Measurements from ENCODE around the gene CHST7.
"Not testable (repeated sequence)": the region's sequence is repeated elsewhere in the genome, so short reads cannot be mapped to it uniquely, and the experiment has no call there.

The CHST7 gene, protein sequence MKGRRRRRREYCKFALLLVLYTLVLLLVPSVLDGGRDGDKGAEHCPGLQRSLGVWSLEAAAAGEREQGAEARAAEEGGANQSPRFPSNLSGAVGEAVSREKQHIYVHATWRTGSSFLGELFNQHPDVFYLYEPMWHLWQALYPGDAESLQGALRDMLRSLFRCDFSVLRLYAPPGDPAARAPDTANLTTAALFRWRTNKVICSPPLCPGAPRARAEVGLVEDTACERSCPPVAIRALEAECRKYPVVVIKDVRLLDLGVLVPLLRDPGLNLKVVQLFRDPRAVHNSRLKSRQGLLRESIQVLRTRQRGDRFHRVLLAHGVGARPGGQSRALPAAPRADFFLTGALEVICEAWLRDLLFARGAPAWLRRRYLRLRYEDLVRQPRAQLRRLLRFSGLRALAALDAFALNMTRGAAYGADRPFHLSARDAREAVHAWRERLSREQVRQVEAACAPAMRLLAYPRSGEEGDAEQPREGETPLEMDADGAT

DNA sequence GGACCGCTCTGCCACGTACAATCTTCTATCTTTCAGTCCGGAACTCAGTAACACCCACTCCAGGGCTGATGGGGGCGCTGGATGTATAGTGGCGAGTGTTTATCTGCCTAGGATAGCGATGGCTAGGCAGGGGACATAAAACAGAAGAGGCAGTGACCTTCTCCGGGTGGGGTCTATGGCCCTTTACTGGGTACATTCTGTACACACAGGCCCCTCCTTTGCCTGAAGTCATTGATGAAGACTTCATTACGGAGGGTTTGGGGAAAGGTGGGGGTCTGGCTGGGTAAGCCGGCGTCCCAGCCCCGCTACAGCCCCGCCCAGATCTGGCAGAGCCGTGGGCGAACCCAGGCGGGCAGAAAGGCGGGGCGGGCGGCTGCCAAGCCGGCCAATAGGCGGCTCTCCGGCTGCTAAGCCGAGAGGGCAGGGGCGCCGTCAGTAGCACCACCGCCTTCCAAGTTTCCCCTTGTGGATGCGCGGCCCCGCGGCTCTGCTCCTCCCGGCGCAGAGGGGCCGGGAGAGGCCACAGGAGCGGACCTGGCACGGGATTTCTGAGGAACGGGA, at the start of gene CHST7:
Gene CHST7, plus strand, starts transcription at position 435 of the 561 bp plus-strand sequence. CDS start 167 bp downstream, outside the sequence.
- peak; percentile 67 to 72 for DNase-seq

DNA sequence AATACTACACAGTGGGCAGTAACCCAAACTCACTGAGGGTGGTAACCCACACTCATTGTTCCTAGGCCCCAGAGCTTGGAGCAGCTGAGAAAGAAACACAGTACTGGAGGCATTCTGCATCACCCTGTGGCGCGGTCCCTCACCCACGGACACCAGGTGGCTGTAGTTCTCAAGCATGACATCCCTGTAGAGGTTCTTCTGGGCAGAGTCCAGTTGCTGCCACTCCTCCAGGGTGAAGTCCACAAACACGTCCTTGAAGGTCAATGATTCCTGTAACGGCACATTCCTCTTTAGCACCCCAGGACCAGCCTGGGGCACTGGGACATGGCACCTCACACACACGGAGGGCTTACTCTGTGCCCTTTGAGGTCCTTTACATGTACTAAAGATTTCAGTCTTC, 44.9 kb upstream of the CHST7 start:
- DNase-seq: not testable (repeated sequence)

DNA sequence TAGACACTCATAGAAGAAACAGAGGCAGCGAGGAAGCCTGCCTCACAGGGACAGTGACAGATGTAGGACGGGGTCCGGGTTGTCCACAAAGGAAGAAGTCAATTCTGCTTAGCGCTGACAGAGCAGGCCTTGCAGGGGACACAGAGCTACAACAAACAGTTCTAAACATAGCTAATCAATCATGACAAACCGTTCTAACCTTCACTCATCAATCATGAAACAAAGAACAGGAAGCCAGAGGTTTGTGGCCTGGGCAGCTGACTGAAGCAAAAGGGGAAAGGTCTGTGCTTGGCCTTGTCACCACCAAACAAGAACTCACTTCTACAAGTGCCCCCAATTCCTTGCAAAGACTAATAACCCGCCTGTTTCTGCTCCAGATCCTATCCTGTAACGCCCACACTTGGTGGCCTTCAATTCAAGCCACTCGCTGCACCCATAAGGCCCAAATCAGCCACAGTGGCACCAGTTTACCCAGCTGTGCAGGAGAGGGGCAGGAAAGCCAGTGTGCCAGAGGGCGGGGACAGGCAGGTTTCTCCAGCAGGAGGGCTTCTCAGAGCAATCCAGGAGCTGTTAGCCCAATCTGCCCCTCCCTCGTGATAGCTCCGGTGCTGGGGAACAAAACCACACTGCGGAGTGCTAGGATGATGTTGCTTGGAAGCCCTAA, 43.7 kb upstream of the CHST7 start:
- not testable (repeated sequence) for DNase-seq

DNA sequence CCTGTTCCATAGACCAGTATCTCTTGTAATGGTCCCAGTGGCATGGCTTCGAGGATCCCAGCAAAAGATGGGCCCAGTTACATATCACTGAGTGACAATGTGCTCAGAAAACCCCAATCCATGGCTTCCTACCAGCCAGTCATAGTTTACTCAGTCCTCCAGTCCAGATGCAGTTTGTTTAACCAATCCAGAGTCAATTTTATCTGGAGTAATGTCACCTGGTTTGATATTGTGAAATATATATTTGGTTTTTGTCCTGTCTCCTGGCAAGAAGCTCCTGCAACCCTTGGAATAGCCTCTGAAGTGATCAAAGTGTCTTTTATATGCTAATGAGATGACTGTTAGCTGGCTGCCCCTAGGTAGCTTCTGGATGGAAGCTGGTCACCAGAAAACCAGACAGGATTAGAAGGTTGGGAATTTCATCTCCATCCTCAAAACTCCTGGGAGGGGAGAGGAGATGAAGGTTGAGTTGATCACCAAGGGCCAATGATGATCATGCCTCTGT, 43.1 kb upstream of the CHST7 start:
- not testable (repeated sequence) for DNase-seq

DNA sequence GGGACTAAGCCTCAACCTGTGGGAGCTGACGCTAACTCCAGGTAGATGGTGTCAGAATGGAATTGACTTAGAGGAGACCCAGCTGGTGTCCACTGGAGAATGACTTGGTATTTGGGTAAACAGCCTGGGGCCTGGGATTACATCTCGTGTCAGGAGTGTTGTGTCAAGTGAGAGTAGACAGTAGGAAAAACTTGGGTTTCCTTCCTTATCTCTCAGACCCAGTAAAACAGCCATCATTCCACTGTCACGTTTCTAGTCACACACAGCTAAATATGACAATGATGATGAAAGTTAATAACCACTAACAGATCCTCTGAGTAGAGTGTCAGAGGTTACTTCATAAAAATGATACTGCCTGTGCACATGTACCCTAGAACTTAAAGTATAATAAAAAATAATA, 42.1 kb upstream of the CHST7 start:
- DNase-seq: no peak

DNA sequence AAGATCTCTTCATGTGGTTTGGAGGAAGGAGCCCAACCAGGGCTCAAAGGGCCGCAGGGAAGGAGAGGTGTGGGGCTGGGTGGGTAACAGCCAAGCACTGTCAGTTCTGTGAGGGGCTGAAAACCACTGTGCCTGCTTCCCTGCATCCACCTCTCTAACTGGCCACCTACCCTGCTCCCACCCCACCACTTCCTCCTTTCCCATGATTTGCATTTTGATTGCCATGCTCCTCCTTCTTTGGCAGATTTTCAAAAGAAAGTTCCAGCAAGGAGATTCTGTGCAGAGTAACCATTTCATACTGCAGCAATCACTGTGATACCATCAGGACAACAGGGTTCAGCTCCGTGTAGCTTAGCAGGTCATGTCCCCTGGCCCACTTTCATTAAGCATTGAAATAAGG, 30.1 kb upstream of the CHST7 start:
- no peak for DNase-seq

DNA sequence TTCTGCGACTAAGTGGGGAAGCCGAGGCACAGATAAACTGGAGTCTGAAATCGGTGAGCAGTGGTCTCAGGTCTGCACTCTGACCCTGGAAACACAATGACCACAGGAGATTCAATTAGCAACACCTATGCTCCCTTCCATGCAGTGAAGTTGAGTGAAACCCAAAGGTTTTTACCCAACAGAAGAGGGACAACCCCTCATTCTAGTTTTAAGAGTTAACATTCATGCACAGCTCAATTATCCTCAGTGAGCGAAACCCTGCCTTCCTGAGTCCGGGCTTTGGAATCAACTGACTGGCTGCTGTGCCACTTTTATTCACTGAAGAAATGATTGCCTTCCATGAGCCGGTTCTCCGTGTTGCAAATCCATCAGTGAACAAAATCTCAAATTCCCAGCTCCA, 29.0 kb upstream of the CHST7 start:
- not testable (repeated sequence) for DNase-seq

DNA sequence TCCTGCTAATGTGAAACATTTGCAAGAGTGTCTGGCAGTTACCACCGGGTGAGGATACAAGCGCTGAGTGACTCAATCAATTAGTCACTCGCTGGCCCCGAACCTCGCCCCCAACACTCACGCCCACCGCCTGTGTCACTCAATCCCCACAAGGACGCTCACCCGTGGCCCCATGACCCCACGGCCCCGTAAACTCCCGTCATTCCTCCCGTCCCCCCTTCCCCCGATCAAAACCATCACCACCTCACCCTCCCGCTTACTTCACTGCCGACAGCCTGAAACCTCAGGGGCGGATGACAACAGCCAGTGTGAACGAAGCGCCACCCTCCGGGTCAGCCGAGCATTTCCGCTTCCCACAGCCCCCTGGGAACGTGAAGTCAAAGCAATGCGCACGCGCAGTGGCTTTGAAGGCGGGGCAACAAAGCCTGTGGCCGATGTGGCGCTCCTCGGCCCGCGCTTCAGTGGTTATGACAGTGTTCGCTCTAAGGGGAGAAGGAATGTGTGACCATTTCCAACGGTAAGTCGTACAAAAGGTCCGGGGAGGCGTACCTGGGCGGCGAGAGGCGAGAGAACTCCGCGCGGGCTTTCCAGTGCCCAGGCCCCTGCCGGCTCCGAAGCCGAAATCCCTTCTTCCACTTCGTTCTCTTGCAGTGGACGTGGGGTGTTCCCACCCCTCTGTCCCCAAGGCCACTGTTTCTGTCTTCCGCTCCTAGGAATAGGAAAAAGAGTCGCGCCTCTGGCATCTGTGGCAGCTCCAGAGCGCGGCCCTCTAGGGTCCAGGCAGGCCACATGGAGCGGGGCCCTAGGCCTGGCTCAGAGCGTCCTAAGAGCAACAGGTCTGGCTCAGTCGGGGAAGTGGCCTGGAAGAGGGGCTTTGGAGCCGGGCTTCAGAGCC, 28.2 kb upstream of the CHST7 start, which contains the start of gene ZNF674:
Gene ZNF674, minus strand, starts transcription at position 311 of the 895 bp plus-strand sequence. CDS start 3,334 bp downstream, outside the sequence.
- DNase-seq: peak; percentile 66 to 76

DNA sequence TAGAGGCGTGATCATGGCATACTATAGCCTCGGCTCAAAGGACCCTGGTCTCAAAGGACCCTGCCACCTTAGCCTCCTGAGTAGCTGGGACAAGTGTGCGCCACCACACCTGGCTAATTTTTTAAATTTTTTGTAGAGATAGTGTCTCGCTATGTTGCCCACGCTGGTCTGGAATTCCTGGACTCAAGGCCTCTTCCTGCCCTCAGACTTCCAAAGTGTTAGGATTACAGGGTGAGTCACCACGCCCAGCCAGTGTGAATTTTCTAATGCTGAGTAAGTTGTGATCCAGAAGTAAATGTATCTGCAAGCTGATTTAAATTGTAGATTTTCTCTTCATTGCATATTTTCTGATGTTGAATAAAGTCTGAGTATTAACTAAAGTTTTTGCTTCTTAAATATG, 25.7 kb upstream of the CHST7 start:
- no peak for DNase-seq

DNA sequence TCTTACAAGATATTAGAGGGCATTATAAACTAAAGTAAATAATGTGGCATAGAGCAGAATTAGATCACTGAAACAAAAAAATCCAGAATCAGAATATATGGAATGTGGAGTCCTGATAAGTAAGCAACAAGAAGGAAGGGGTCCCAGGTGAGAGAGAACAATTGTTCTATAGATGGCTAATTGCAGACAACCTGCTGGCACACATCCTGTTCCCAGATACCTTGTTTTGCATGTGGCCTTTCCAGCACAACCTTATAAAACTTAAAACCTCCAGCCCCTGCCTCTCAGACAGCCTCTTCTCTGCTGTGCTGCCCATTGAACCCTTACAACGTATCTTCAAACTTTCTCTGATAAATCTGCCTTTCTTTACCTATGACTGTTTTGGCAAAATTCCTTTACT, 23.7 kb upstream of the CHST7 start:
- no peak for DNase-seq

DNA sequence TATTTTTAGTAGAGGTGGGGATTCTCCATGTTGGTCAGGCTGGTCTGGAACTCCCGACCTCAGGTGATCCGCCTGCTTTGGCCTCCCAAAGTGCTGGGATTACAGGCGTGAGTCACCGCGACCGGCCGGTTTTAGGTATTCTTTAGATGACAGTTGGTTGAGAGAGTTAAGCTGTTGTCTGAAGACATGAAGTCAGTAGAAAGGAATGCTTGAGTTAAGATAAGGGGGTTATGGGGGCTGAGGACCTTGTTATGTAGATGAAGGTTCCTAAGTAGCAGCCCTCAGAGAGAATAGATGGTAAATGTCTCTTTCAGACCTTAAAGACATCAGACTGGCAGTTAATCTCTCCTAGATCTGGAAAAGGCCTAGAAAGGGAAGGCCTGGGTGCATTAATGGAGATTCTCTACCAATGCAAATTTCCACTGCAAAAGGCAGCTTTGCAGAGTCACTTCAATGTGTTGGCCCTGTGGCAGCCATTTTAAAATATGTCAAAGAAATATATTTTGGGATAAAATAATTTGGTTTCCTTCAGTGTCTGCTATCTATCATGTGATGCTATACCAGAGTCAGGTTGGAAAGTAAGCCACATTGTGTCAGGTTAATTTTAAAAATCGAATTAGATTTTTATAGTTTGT, 22.0 kb upstream of the CHST7 start:
- DNase-seq: no peak

DNA sequence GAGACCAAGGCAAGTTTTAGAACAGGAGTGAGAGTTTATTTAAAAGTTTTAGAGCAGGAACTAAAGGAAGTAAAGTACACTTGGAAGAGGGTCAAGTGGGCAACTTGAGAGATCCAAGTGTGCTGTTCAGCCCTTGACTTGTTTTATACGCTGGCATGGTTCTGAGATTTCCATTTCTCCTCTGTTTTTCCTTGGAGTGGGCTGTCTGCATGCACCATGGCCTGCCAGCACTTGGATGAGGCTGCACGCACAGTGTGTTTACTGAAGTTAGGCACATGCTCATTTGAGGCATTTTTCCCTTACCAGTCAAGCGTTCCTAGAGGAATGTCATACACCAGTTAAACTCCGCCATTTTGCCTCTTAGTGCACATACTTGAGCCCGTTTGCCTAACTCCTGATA, 19.6 kb upstream of the CHST7 start:
- DNase-seq: no peak

DNA sequence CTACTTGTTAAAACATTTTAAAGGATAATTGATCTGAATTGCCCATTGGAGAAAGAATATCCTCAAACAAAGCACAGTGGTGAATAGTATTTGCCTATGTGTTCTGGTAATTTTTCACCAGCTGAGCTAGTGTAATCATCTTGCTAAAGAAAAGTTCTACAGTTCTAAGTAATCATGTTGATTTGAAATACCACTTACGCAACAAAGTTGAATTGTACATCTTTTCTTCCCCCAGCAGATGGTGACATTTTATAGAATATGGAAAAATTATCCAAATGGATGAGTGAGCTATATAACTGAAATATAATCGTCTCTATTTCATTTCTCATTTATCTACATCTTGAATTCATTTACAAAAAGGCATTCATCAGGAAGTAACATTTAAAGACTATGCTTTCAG, 18.6 kb upstream of the CHST7 start:
- DNase-seq: peak; percentile 24 to 45

DNA sequence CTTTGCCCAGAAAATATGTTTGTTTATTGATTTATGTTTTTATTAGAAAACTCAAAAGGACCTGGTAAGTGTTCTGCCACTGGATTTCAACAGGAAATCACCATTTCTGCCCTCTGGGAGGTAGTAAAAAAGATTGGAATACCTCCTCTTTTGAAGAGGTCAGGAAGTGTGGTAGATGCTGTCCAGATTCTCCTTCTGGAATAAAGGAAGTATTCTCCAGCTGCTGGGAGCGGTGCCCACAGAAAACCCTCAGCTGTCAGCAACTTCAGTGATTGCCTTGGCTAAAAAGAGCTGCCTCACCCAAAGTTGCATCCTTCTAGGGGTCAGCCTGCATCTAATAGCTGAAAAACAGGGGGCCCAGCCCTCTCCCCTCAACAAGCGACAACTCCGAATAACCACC, 14.5 kb upstream of the CHST7 start:
- DNase-seq: no peak

DNA sequence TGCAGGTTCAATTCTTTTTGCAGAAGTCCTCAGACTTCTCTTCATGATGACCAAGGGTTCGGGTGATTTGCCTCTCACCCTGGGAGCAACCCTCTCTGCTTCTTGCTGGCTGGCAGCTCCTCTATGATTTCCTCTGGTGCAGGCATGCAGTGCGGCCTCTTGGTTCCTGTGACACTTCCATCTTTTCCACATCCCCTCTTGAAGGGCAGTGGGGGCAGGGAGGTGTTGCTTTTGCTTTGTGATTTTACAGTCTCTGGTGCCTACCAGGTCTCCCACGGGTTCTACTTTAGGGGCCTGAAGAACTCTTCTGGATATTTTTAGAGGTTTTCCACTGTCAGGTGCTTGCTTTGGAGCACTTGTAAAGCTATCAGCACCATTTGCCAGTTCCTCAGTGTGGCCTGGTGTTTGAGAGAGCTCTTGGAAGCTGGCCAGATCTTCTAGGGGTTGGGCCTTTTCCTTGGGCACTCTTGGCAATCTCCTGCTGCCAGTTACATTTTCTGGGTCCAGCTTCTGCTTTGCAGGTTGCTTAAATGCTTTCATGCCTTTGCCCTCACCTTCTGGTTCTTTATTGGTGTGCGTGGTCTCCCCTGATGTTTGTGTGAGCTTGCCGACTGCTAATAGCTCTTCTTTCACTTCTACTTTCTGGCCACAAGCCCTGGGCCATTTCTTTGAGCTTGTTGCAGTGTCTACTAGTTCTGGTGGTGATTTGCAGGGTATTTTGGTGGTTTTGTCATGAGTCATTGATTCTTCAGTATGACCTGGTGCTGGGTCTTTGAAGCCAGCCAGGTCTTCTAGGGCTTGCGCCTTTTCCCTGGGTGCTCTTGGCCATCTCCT, 11.5 kb upstream of the CHST7 start:
- peak; percentile 47 to 63 for DNase-seq

DNA sequence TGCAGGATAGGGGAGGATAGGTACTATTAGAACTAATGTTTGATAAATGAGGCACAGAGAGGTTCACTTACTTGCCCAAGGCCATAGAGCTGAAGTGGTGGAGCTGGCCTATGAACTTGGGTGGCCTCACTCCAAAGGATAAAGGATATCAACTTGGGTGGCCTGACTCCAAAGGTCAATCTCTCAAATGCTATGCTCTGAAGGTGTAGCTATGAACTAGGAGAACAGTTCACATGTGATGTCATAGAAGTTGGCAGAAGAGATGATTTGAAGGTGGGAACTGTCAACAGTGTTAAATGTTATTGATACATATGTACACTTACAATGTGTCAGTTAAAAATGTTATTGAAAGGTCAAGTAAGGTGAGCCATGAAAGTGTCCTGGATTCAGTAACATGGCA, 6.2 kb upstream of the CHST7 start:
- DNase-seq: no peak

DNA sequence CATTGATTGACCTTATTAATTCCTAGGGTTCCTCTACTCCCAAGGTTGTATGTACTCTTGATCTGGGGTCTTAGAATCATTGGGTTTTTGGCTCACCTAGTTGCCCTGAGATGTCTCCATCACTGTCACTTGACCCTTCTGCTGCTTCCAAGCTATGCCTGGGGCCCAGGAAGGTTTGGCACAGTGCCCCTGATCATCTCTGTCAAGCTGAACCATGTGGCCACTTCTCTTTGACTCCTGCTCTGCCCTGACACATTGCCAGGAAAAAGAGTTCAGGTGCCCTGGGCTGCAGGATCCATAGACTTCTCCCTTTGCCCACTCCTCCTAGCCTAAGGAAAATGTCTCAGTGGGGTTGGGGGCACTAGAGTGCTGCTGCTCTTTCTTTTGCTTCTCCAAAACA, 3.9 kb upstream of the CHST7 start:
- no peak for DNase-seq

DNA sequence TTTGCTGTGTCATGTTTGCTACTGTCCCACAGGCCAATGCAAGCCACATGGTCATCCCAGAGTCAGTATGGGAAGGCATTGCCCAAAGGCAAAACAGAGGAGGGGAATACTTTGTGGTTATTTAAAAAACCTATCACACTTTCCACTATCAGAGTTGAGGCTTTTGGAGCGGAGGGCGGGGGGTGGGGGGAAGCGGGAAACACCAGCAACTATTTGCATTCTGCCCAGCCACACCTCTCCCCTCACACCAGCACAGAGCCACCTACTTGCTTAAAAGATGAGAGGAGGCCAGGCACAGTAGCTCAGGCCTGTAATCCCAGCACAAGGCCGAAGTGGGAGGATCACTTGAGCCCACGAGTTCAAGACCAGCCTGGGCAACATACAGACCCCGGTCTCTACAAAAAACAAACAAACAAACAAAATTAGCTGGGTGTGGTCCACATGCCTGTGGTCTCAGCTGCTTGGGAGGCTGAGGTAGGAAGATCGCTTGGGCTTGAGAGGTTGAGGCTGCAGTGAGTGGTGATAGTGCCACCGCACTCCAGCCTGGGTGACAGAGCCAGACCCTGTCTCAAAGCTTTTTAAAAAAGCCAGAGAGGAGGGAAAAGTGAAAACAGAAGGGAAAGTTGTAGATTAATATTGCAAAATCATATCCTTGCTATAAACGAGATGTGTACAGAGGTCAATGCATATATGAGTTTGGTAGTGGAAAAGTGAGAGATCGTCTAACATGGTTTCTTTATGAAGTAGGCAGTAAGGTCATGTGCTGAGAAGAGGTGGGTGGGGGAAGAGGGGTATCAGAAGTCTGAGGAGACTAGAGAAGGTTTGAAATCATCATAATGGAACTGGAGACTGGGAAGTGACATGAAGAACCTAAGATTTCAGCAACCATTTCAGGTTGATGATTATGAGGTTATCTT, 1.9 kb upstream of the CHST7 start:
- no peak for DNase-seq

DNA sequence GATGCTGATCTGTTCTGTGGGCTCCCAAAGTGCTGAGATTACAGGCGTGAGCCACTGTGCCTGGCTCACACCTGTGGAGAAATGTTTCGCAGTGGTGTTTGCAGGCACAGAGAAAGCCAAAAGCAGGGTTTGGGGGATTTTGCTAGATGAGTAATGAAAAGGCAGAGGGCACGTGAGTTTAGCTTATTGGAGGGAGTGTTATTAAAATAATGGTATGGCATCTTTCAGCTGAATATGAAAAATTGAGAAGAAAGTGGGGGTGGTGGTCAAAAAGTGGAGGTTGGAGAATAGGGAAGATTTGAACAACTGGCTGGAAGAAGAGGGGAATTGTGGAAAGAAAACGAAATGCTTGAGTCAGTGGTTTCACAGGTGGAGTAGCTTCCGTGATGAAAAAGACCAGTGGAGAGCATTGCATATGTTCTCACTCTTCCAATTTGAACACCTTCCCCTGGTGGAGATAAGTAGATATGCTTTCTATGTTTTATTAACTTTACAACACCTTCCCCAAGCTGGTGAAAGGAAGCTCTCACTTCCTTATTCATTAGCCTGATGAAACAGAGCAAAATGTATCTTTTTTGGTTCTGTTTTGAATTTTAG, 1.1 kb upstream of the CHST7 start:
- peak; percentile 25 to 37 for DNase-seq
